Measurements from ENCODE around the gene PIAS3.

PIAS3 gene

GRCh38 chr1:145858901-145859490 is at the start of gene PIAS3:
PIAS3 (minus strand) TSS chr1:145859081; CDS start chr1:145858990, 91 bp downstream.
- DNase-seq, result peak; percentile 92

GRCh38 chr1:145908653-145909052 is 49.8 kb upstream of the PIAS3 start:
- no peak for DNase-seq

GRCh38 chr1:145906954-145907753 is 48.3 kb upstream of the PIAS3 start:
- no peak for DNase-seq

- no peak for DNase-seq
Measured at GRCh38 chr1:145901312-145902021, 42.6 kb upstream of the PIAS3 start.

- DNase-seq, result no peak
Measured at GRCh38 chr1:145898756-145899155, 39.9 kb upstream of the PIAS3 start.

- DNase-seq, result no peak
Measured at GRCh38 chr1:145897969-145898368, 39.1 kb upstream of the PIAS3 start.

GRCh38 chr1:145895471-145895870 is 36.6 kb upstream of the PIAS3 start:
- no peak for DNase-seq

GRCh38 chr1:145893306-145894055 is 34.6 kb upstream of the PIAS3 start:
- DNase-seq, result no peak

- DNase-seq, result no peak
Measured at GRCh38 chr1:145892486-145893087, 33.7 kb upstream of the PIAS3 start.

- DNase-seq, result peak; percentile 99
Measured at GRCh38 chr1:145891587-145892485, 33.0 kb upstream of the PIAS3 start.

- DNase-seq, result no peak
Measured at GRCh38 chr1:145891143-145891542, 32.3 kb upstream of the PIAS3 start.

- peak; percentile 15 for DNase-seq
Measured at GRCh38 chr1:145889722-145890121, 30.8 kb upstream of the PIAS3 start.

GRCh38 chr1:145887631-145888030 is 28.8 kb upstream of the PIAS3 start:
- no peak for DNase-seq

GRCh38 chr1:145886816-145887215 is 27.9 kb upstream of the PIAS3 start:
- no peak for DNase-seq

GRCh38 chr1:145886390-145886789 is 27.5 kb upstream of the PIAS3 start:
- no peak for DNase-seq

GRCh38 chr1:145885738-145886287 is 26.9 kb upstream of the PIAS3 start, which contains the start of gene ANKRD35:
ANKRD35 (minus strand) TSS chr1:145885866; CDS start chr1:145885758, 108 bp downstream.
- DNase-seq, result peak; percentile 73

GRCh38 chr1:145884675-145885074 is 25.8 kb upstream of the PIAS3 start:
- DNase-seq, result no peak

GRCh38 chr1:145879775-145880174 is 20.9 kb upstream of the PIAS3 start:
- peak; percentile 40 for DNase-seq

- no peak for DNase-seq
Measured at GRCh38 chr1:145878724-145879123, 19.8 kb upstream of the PIAS3 start.

GRCh38 chr1:145877923-145878486 is 19.1 kb upstream of the PIAS3 start:
- DNase-seq, result no peak

GRCh38 chr1:145874646-145875045 is 15.8 kb upstream of the PIAS3 start:
- no peak for DNase-seq

Data from SHP77 treated with DMSO at 0.1 percent for 48 hours (cell line).